DND-41 (cell line): ENCODE results near the gene SMIM41.

Experiments used
- ATAC-seq: fragments of 200-7000 bp; cut with Tn5 transposase; 3 replicates; pipeline ENCODE4 v1.9.1; 2021; ENCODE audit warnings: low read depth; ENCODE audit not compliant: insufficient read depth
- DNase-seq: peaks from one replicate; pipeline ENCODE4 v3.0.0-alpha.2; 2020
- H2AFZ ChIP-seq: 2 replicates; pipeline ENCODE4 v1.6.0; 2012; ENCODE audit warnings: low read depth, low read length
- H3K27ac ChIP-seq: 2 replicates; pipeline ENCODE4 v1.5.1; 2012; ENCODE audit warnings: low read length, inconsistent platforms
- H3K27me3 ChIP-seq: fragments of 200-600 bp; sonication (generic); 2 replicates; pipeline ENCODE4 v1.6.0; 2012; ENCODE audit warnings: low read length, mild to moderate bottlenecking, inconsistent platforms; ENCODE audit not compliant: insufficient read depth, poor library complexity
- H3K36me3 ChIP-seq: 2 replicates; pipeline ENCODE4 v1.5.1; 2012; ENCODE audit warnings: low read length, inconsistent platforms; ENCODE audit not compliant: insufficient read depth
- H3K4me1 ChIP-seq: 2 replicates; pipeline ENCODE4 v1.5.1; 2012; ENCODE audit warnings: mild to moderate bottlenecking, low read length; ENCODE audit not compliant: insufficient read depth
- H3K4me2 ChIP-seq: 2 replicates; pipeline ENCODE4 v1.6.0; 2012; ENCODE audit warnings: mild to moderate bottlenecking, moderate library complexity, low read length, inconsistent platforms; ENCODE audit not compliant: insufficient read depth
- H3K4me3 ChIP-seq, 2 experiments: fragments of 200-600 bp in 1 of 2; shearing (Covaris generic) in 1 of 2; 2 replicates each; pipeline ENCODE4 v1.5.1; 2012 to 2016; ENCODE audit warnings: inconsistent platforms in 2 of 2, low read length in 2 of 2, mild to moderate bottlenecking in 2 of 2, low read depth in 1 of 2, moderate library complexity in 1 of 2
- H3K79me2 ChIP-seq: 2 replicates; pipeline ENCODE4 v1.6.0; 2012; ENCODE audit warnings: low read length, inconsistent platforms; ENCODE audit not compliant: insufficient read depth
- H3K9ac ChIP-seq: 2 replicates; pipeline ENCODE4 v1.6.0; 2012; ENCODE audit warnings: low read depth, mild to moderate bottlenecking, inconsistent platforms, low read length, moderate library complexity
- H3K9me3 ChIP-seq: 2 replicates; pipeline ENCODE4 v1.5.1; 2012; ENCODE audit warnings: low read length, moderate library complexity, mild to moderate bottlenecking, inconsistent platforms; ENCODE audit not compliant: insufficient read depth, severe bottlenecking
- H4K20me1 ChIP-seq: 2 replicates; pipeline ENCODE4 v1.6.0; 2012; ENCODE audit warnings: low read length; ENCODE audit not compliant: insufficient read depth
- CTCF ChIP-seq: IDR thresholded peaks from 2 replicates; pipeline ENCODE4 v1.5.1; 2012; ENCODE audit warnings: borderline replicate concordance, low read length, moderate library complexity, mild to moderate bottlenecking; ENCODE audit not compliant: poor library complexity, severe bottlenecking; ENCODE audit errors: extremely low read depth
- EZH2 ChIP-seq: IDR thresholded peaks from 3 replicates; pipeline ENCODE4 v1.6.1; 2012; ENCODE audit warnings: borderline replicate concordance, low read depth, mild to moderate bottlenecking, moderate library complexity, low read length, inconsistent platforms; ENCODE audit not compliant: severe bottlenecking

SMIM41 gene

GRCh38 chr12:52127683-52128450 lies 48.4 kb downstream of the SMIM41 start:
- no peak overlapping the region for H3K9ac ChIP-seq
- DNase-seq, result no peak
- no peak overlapping the region for H3K4me2 ChIP-seq
- TF ChIP-seq CTCF, result no peak
- no peak for TF ChIP-seq EZH2
- peaks cover 5% of the 10 kb centered on the region for H3K27me3 ChIP-seq
- no peak for ATAC-seq
- H3K27ac ChIP-seq, result no peak overlapping the region
- H3K36me3 ChIP-seq, result no peaks in the 10 kb centered on the region
- no peaks in the 10 kb centered on the region for H3K4me1 ChIP-seq
- no peaks in the 10 kb centered on the region for H3K79me2 ChIP-seq
- no peaks in the 10 kb centered on the region for H3K9me3 ChIP-seq
- no peak overlapping the region for H3K4me3 ChIP-seq
- no peaks in the 10 kb centered on the region for H4K20me1 ChIP-seq
- no peak overlapping the region for H2AFZ ChIP-seq

GRCh38 chr12:52130711-52131110 lies 51.2 kb downstream of the SMIM41 start:
- DNase-seq (no peak), ATAC-seq (no peak)
- Histone ChIP-seq H4K20me1 (no peaks in the 10 kb centered on the region), H3K9me3 (no peaks in the 10 kb centered on the region), H3K79me2 (no peaks in the 10 kb centered on the region), H3K4me2 (no peak overlapping the region), H3K4me1 (no peaks in the 10 kb centered on the region), H2AFZ (no peak overlapping the region), H3K4me3 (no peak overlapping the region), H3K9ac (no peak overlapping the region), H3K36me3 (no peaks in the 10 kb centered on the region), H3K27ac (no peak overlapping the region), H3K27me3 (peaks cover 5% of the 10 kb centered on the region)
- no peak for TF ChIP-seq EZH2

GRCh38 chr12:52132754-52133161 lies 53.3 kb downstream of the SMIM41 start:
- ATAC-seq (no peak), DNase-seq (no peak)
- Histone ChIP-seq H3K79me2 (no peaks in the 10 kb centered on the region), H3K27ac (no peak overlapping the region), H3K9me3 (no peaks in the 10 kb centered on the region), H3K27me3 (peaks cover 16% of the 10 kb centered on the region), H3K4me1 (no peaks in the 10 kb centered on the region), H3K4me3 (no peak overlapping the region), H3K4me2 (no peak overlapping the region), H4K20me1 (0 out of 2 replicates have a peak, but pooled peaks cover 3% of the 10 kb centered on the region), H3K36me3 (no peaks in the 10 kb centered on the region), H2AFZ (no peak overlapping the region), H3K9ac (no peak overlapping the region)
- TF ChIP-seq EZH2, result no peak
- no peak for TF ChIP-seq CTCF

GRCh38 chr12:52137746-52138145 lies 58.2 kb downstream of the SMIM41 start:
- Histone ChIP-seq H3K9me3 (no peaks in the 10 kb centered on the region), H2AFZ (no peak overlapping the region), H3K27me3 (peaks cover 26% of the 10 kb centered on the region), H3K4me2 (no peak overlapping the region), H3K4me1 (no peaks in the 10 kb centered on the region), H3K36me3 (no peaks in the 10 kb centered on the region), H3K4me3 (no peak overlapping the region), H4K20me1 (0 out of 2 replicates have a peak, but pooled peaks cover 10% of the 10 kb centered on the region), H3K79me2 (no peaks in the 10 kb centered on the region), H3K27ac (no peak overlapping the region), H3K9ac (no peak overlapping the region)
- TF ChIP-seq EZH2 (no peak), CTCF (no peak)
- DNase-seq (no peak), ATAC-seq (no peak)
